GM20431 (cell line): ENCODE measurements around the gene KCNT2.
"Not testable (repeated sequence)": the region's sequence is repeated elsewhere in the genome, so short reads cannot be mapped to it uniquely, and the experiment has no call there.

Experiments used
- in situ Hi-C: fragments of 300-500 bp; cut with MseI, MboI; formaldehyde crosslinking; loops from one replicate; pipeline ENCODE4 v1.15.0; 2020; ENCODE audit warnings: low sequenced_read_pairs; ENCODE audit not compliant: unreplicated experiment

The KCNT2 gene

DNA sequence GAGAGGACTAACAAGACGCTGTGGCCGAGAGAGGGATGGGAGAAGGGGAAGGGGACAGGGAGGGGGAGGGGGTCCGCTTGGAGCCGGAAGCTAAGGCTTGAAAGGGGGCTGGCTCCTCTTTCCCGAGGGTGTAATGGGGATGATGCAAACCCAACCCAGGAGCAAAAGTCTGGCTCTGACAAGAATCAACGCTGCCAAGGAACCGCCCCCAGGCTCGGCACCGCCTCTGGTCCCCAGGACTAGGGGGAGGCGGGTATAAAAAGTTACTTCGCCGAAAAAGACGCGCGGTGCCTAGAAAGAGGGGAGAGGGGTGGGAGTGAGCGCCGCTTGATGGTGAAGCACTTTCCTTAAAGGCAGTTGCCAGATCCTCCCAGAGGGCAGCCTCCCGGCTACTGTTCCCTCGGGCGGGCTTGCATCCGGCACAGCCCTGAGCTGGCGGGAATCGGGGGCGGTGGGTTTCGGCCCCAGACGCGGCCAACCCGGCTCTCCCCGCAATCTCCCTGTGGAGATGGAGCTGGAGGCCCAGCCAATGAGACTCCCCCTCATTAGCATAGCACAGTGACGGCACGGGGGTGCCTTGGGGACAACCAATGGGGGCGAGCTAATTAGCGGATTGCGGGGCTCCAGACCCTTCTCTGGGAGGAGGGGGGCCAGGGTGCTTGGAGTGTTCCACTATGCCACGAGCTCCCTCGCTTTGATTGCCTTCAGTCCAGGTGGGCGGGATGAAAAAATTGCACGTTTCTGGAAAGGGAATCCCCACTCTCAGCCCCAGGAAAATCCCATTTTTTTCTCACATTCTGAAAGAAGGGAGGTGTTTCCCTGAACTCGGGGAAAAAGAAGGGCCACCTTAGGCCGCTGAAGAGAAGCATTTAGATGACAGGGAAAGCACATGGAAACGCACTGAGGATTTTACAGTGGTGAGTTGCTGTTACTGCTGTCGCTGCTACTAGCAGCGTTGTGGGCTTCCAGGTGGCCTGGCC lies at the start of gene KCNT2:
Gene KCNT2, minus strand, starts transcription at position 51 of the 980 bp plus-strand sequence. CDS start 131 bp downstream, outside the sequence.
- in situ Hi-C loops, result no loop called here

DNA sequence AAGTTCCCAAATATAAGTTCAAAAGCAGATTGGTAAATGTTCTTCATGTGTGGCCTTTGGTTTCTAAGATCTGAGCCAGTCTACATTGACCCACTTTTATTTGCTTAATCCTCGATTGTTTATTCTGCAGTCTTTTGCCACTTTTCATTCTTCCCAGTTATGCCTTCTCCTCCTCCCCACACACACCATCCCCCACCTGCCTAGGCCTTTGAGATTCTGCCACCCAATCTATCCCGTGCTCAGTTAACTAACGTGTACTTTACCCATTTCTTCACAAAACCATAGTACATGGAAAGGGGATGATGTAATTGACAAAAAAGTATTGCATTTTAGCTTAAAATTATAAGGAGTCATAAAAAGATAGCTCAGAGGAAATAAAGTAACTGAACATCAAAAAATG lies 47.3 kb upstream of the KCNT2 start:
- in situ Hi-C loops, result loop anchor here (25.0 kb wide), 2 partner anchors 318 to 518 kb away; no protein-coding TSS in a partner anchor

- in situ Hi-C loops, result loop anchor here (25.0 kb wide), 2 partner anchors 318 to 518 kb away; no protein-coding TSS in a partner anchor
Measured at GRCh38 chr1:196655071-196655470, 46.8 kb upstream of the KCNT2 start.

DNA sequence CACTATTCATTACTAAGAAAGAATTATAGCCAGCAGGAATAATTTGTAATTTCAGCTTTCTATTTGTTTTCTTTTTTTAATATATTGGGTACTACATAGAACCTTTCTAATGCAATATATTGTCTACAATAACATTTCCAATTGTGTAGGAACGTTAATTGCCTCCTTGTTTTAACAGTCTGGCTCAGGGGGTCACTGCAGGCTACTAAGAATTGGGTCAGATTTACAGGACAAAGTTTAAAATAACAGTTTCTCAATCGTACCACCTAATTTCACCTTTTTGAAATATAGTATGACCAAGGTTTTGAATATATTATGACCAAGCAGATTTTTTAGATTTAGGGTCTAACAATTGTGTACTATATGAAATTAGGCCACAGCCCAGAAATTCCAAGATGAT lies 46.0 kb upstream of the KCNT2 start:
- in situ Hi-C loops, result loop anchor here (25.0 kb wide), 2 partner anchors 317 to 517 kb away; no protein-coding TSS in a partner anchor

- in situ Hi-C loops, result loop anchor here (25.0 kb wide), 2 partner anchors 314 to 514 kb away; no protein-coding TSS in a partner anchor
Measured at GRCh38 chr1:196651637-196652215, 43.5 kb upstream of the KCNT2 start, which contains the start of gene CFH. TSS of gene CFH (plus strand) at chr1:196652043. CDS start at chr1:196652118, 75 bp downstream.

DNA sequence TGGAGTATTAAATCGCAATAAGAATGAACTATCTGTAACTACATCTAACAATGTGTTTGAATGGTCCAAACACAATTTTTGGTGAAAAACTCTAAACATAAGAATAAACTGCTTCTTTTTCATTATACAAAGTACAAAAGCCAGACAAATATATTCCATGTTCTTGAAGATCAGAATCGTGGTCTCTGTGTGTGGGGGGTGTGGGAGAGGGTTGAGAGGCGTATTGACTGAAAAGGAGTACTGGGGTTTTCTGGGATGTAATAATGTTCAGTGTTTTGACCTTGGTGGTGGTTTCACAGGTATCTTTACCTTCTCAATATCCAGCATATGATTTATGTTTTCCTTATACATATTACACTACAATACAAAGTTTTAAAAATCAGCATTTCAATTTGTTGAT lies 42.8 kb upstream of the KCNT2 start:
- in situ Hi-C loops, result loop anchor here (25.0 kb wide), 2 partner anchors 314 to 514 kb away; no protein-coding TSS in a partner anchor

DNA sequence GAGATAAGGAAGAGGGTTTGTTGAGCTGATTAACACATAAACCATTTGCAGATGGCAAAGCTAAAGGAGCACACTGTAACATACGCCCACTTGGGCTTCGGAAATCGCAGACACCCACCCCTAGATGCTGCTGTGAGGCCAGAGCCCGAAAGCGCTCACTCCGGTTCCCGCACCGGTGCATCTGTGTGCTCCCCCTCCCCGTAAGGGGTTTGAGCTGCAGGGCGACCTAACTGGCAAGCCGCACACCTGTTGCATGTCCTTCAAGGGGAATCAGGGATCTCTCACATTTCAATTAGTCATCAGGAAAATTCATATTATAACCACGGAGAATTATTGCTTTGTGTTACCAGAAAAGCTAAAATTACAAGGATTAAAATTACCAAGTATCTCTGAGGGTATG lies 42.2 kb upstream of the KCNT2 start:
- in situ Hi-C loops, result loop anchor here (25.0 kb wide), 2 partner anchors 313 to 513 kb away; no protein-coding TSS in a partner anchor

DNA sequence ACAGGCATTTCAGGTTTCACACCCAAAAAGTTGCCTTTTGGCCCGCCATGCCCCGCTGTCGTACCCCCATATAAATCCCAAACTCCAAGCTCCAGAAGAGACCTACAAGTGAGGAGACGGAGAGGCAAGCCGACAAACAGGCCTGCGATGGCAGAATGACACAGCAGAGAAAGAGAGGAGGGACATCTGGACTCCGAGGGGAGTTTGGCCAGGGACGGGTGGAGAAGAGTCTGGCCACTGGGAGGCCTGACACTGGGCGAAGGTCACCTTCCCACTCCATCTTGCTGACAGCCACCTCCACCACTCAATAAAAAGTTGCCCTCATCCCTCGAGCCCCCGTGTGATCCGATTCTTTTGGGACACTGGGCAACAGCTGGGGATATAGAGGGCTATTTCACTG lies 41.8 kb upstream of the KCNT2 start:
- in situ Hi-C loops, result loop anchor here (25.0 kb wide), 2 partner anchors 313 to 513 kb away; no protein-coding TSS in a partner anchor

DNA sequence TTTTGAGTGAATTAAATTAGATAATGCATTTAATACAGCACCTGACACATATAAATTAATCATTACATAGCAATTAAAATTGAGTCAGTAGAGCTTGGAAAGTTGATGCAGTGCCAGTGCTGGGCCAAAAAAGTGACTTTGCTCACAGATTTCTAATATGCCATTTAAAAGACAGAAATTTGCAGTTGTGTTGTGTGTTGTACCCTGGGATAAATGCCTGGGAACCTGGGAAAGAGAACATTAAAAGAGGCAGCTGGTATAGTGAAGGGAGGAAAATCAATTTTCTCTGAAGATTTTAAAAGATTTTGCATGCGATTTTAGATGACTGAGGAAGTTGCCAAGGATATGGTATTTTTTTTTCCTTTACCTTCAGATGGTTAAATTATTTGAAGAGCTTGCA lies 32.7 kb upstream of the KCNT2 start:
- in situ Hi-C loops, result no loop called here

- in situ Hi-C loops, result not testable (repeated sequence)
Measured at GRCh38 chr1:196639291-196639690, 31.1 kb upstream of the KCNT2 start.

GRCh38 chr1:196638466-196638865 lies 30.2 kb upstream of the KCNT2 start:
- in situ Hi-C loops, result no loop called here

DNA sequence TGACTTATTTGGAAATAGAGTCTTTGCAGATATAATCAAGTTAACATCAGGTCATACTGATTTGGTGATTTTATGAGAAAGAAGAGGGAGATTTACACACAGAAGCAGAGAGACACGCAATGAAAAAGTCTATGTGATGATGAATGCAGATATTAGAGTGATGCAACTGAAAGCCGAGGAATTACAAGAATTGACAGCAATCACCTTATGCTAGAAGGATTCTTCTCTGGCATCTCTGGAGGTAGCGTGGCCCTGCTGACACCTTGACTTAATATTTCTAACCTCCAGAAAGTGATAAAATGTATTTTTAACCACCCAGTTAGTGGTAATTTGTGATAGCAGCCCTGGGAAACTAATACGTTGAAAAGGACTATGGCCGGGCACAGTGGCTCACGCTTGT lies 29.4 kb upstream of the KCNT2 start:
- in situ Hi-C loops, result no loop called here

DNA sequence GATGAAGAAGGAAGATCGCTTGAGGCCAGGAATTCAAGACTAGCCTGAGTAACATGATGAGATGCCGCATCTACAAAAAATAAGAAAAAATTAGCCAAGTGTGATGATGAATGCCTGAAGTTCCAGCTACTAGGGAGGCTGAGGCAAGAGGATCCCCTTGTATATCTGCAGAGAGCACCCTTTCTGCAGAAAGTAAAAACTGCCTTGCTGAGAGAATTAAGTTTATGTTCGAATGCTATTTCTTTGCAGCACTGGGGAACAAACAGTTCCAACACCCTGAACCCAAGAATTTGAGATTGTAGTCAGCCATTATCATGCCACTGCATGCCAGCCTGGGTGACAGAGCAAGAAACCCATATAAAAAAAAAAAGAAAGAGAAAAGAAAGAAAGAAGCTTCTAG lies 20.6 kb upstream of the KCNT2 start:
- in situ Hi-C loops, result no loop called here

GRCh38 chr1:196623079-196623478 lies 14.8 kb upstream of the KCNT2 start:
- in situ Hi-C loops, result no loop called here

DNA sequence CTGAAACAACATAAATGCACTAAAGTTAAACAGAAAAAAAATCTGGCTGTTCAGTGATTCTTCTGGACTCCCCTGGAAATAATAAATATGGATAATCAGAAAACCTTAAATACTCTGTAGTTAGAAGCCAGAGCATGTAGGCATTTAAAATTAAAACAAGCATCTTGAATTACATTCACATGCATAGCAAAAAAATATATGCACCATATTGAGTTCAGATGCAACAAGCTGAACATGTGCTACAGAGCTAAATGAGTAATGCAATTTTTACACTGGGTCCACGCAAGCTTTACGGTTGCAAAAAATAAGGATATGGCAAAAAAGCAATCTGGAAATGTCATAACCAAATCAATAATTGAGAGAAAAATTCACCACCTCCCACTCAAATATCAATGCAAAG lies 11.5 kb upstream of the KCNT2 start:
- in situ Hi-C loops, result no loop called here

DNA sequence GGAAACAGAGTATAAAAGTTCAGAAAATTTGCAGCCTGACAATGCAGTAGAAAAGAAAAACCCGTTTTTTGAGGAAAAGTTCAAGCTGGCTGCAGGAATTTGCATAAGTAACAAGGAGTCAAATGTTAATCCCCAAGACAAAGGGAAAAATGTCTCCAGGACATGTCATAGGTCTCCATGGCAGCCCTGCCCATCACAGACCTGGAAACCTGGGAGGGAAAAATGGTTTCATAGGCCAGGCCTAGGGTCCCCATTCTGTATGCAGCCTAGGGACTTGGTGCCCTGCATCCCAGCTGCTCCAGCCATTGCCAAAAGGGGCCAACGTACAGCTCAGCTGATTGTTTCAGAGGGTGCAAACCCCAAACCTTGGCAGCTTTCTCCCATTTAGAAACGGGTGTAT lies 3.6 kb upstream of the KCNT2 start:
- in situ Hi-C loops, result no loop called here

DNA sequence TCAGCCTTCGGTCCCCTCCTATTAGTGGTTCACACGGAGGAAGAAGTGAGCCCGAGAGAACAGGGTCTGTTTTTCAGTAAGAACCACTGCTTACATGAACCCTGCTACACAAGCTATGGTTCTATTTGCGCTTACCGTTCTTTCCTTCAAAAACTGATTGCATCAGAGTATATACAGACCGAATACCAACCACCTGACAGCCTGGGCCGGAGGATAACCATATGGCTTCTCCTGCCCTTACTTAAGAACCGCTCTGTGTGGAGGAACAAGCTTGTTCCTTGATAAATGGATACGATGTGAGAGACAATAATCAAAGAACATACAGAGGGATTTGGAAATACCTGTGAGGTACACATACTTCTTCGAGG lies 1.1 kb upstream of the KCNT2 start:
- in situ Hi-C loops, result no loop called here

DNA sequence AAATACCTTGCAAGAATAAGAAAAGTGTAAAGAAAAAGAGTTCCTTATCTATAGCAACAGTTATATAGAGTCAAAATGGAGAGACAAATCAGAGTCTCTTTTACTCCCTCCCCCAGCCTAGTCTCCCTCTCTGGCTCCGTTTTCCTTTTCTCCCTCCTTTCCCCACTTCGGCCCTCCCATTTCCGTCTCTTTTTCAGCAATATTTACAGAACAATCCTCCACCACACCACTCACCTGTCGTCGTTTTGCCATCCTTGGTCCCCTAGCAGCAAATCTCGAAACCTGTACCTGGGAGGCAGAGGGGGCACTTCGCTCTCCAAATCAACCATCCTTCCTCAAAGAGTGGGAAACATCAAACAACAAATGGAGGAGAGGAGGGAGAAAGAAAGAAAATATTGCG lies 259 bp downstream of the KCNT2 start:
- in situ Hi-C loops, result no loop called here

DNA sequence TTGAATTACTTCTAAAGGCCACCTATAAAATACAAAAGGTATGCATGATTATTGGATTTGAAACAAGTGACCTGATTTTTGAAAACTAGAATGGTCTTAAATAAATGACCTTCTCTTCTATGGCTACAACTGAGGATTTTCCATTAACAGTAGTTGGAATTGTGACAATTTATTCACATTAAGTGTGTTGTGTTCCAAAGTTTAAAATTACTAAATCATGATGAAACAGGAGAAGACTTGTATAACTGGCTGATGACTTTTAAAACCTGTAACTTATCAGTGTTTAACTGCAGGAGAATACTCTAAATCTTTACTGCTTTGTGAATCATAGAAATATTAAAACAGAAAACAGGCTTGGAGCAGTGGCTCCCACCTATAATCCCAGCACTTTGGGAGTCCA lies 4.6 kb downstream of the KCNT2 start:
- in situ Hi-C loops, result no loop called here

- in situ Hi-C loops, result no loop called here
Measured at GRCh38 chr1:196598942-196599748, 9.1 kb downstream of the KCNT2 start.
